Raji (cell line): Measurements from ENCODE around the gene STXBP4.

Experiments used
- POLR2A ChIP-seq: IDR thresholded peaks from 2 replicates; pipeline ENCODE4 v1.6.1; 2011; ENCODE audit warnings: low read depth, low read length, control low read depth; ENCODE audit not compliant: insufficient read depth

STXBP4 gene

GRCh38 chr17:54985476-54985875 lies 16.9 kb downstream of the STXBP4 start:
- TF ChIP-seq POLR2A, result no peak

GRCh38 chr17:54990118-54990517 lies 21.6 kb downstream of the STXBP4 start:
- TF ChIP-seq POLR2A, result no peak

GRCh38 chr17:54991567-54991966 lies 23.0 kb downstream of the STXBP4 start:
- no peak for TF ChIP-seq POLR2A

GRCh38 chr17:54992797-54993639 lies 24.5 kb downstream of the STXBP4 start:
- TF ChIP-seq POLR2A, result no peak

- TF ChIP-seq POLR2A, result no peak
Measured at GRCh38 chr17:54996441-54996840, 27.9 kb downstream of the STXBP4 start.

GRCh38 chr17:55002458-55002857 lies 33.9 kb downstream of the STXBP4 start:
- TF ChIP-seq POLR2A, result no peak

GRCh38 chr17:55004484-55004883 lies 35.9 kb downstream of the STXBP4 start:
- TF ChIP-seq POLR2A, result no peak

- TF ChIP-seq POLR2A, result no peak
Measured at GRCh38 chr17:55005520-55005919, 37.0 kb downstream of the STXBP4 start.

GRCh38 chr17:55023626-55024025 lies 55.1 kb downstream of the STXBP4 start:
- no peak for TF ChIP-seq POLR2A

- no peak for TF ChIP-seq POLR2A
Measured at GRCh38 chr17:55037828-55038227, 69.3 kb downstream of the STXBP4 start.

GRCh38 chr17:55038291-55038690 lies 69.7 kb downstream of the STXBP4 start:
- TF ChIP-seq POLR2A, result no peak

- no peak for TF ChIP-seq POLR2A
Measured at GRCh38 chr17:55040611-55041010, 72.0 kb downstream of the STXBP4 start.

- no peak for TF ChIP-seq POLR2A
Measured at GRCh38 chr17:55053855-55054254, 85.3 kb downstream of the STXBP4 start.

- TF ChIP-seq POLR2A, result no peak
Measured at GRCh38 chr17:55054429-55054828, 85.9 kb downstream of the STXBP4 start.

- no peak for TF ChIP-seq POLR2A
Measured at GRCh38 chr17:55056526-55056925, 88.0 kb downstream of the STXBP4 start.

- no peak for TF ChIP-seq POLR2A
Measured at GRCh38 chr17:55057184-55057583, 88.6 kb downstream of the STXBP4 start.

- no peak for TF ChIP-seq POLR2A
Measured at GRCh38 chr17:55059724-55060123, 91.2 kb downstream of the STXBP4 start.

- no peak for TF ChIP-seq POLR2A
Measured at GRCh38 chr17:55062921-55063320, 94.4 kb downstream of the STXBP4 start.
